ENCODE results near the gene NES.
"Not testable (repeated sequence)": the region's sequence is repeated elsewhere in the genome, so short reads cannot be mapped to it uniquely, and the experiment has no call there.

NES gene

GRCh38 chr1:156645056-156645455, 32.2 kb downstream of the NES start:
- no peak for DNase-seq (ENCODE audit: low read depth)

GRCh38 chr1:156644640-156645039, 32.6 kb downstream of the NES start:
- DNase-seq (ENCODE audit: low read depth): no peak

- no peak for DNase-seq (ENCODE audit: low read depth)
These were observed 33.1 kb downstream of the NES start for GRCh38 chr1:156644146-156644545.

- no peak for DNase-seq (ENCODE audit: low read depth)
These were observed 33.5 kb downstream of the NES start for GRCh38 chr1:156643778-156644092.

GRCh38 chr1:156643049-156643777, 34.0 kb downstream of the NES start:
- DNase-seq (ENCODE audit: low read depth): no peak

- DNase-seq (ENCODE audit: low read depth): no peak
These were observed 34.8 kb downstream of the NES start for GRCh38 chr1:156642265-156643048.

- DNase-seq (ENCODE audit: low read depth): no peak
These were observed 35.4 kb downstream of the NES start, which contains the start of gene BCAN for GRCh38 chr1:156641761-156642264. TSS of gene BCAN (plus strand) at chr1:156642117. CDS start at chr1:156646055, 3,938 bp downstream.

- DNase-seq (ENCODE audit: low read depth): no peak
These were observed 36.1 kb downstream of the NES start for GRCh38 chr1:156640842-156641706.

GRCh38 chr1:156639601-156640101, 37.6 kb downstream of the NES start:
- no peak for DNase-seq (ENCODE audit: low read depth)

GRCh38 chr1:156638189-156638985, 38.8 kb downstream of the NES start:
- no peak for DNase-seq (ENCODE audit: low read depth)

- DNase-seq (ENCODE audit: low read depth): no peak
These were observed 44.9 kb downstream of the NES start for GRCh38 chr1:156632355-156632754.

- not testable (repeated sequence) for DNase-seq (ENCODE audit: low read depth)
These were observed 46.1 kb downstream of the NES start for GRCh38 chr1:156631152-156631551.

GRCh38 chr1:156629823-156630449, 47.3 kb downstream of the NES start:
- no peak for DNase-seq (ENCODE audit: low read depth)

- no peak for DNase-seq (ENCODE audit: low read depth)
These were observed 49.8 kb downstream of the NES start for GRCh38 chr1:156627313-156627880.

- DNase-seq (ENCODE audit: low read depth): no peak
These were observed 51.1 kb downstream of the NES start for GRCh38 chr1:156626079-156626438.

GRCh38 chr1:156625436-156626078, 51.6 kb downstream of the NES start:
- DNase-seq (ENCODE audit: low read depth): peak; percentile 34

- no peak for DNase-seq (ENCODE audit: low read depth)
These were observed 52.3 kb downstream of the NES start for GRCh38 chr1:156624814-156625435.

GRCh38 chr1:156623946-156624813, 53.0 kb downstream of the NES start:
- DNase-seq (ENCODE audit: low read depth): no peak
